Cortex of kidney (tissue), 1 donor: ENCODE measurements around the gene TMEM126B.
"Not testable (repeated sequence)": the region's sequence is repeated elsewhere in the genome, so short reads cannot be mapped to it uniquely, and the experiment has no call there.

Source experiments
- DNase-seq: peaks from one replicate; lab custom pipeline; 2025; lab: John Stamatoyannopoulos, UW

TMEM126B gene

DNA sequence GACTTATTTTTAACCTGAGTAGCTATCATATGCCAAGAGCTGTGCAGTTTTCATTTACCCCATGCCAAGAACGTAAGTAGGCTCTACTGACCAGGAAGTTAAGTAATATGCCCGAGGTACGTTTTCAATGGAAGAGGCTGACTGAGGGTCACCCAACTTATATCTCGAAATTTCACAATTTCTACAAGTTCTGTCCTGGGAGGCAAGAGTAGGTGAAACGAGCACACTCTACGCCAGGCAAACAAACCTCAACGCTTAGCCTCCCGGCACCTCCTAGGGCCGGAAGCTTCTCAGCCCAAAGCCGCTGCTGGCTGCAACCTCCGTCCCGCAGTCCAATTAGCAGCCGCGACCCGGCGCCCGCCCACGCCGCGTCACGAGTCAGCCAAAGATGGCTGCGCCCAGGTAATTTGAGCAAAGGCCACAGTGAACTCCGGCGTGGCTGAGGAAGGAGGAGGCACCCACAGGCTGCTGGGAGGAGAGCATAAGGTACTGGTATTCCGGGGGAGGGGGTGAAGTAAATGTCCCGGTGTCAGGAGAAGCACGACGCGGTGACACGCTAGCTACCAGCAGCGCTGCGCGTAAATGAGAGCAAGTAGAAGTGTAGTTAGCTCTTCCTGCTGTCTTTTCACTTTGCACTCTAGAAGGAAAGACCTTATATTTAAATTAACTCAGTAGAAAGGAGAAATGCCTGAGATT lies 19.4 kb downstream of the TMEM126B start, which contains the start of gene TMEM126A:
TMEM126A (plus strand) TSS at position 364 of the 696 bp plus-strand sequence. CDS start 2,289 bp downstream, outside the sequence.
- DNase-seq, result peak; percentile 23

DNA sequence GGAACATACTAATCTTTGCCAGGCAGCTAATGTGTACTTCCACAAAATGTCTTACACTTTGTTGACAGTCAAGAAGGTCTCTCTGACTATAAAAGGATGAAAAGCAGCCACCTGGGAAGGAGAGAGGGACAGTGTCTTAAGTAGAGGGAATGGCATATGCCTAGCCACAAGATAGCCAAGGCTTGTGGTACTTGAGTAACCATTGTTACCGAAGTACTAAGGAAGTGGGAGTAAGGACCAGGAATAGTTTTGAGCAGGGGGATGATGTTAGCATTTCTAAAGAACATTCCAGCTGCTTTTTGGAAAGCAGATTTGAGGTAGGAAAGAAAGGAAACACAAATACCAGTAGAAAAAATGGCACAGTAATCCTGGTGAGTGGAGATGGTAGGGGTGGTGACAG lies 22.7 kb downstream of the TMEM126B start:
- no peak for DNase-seq

DNA sequence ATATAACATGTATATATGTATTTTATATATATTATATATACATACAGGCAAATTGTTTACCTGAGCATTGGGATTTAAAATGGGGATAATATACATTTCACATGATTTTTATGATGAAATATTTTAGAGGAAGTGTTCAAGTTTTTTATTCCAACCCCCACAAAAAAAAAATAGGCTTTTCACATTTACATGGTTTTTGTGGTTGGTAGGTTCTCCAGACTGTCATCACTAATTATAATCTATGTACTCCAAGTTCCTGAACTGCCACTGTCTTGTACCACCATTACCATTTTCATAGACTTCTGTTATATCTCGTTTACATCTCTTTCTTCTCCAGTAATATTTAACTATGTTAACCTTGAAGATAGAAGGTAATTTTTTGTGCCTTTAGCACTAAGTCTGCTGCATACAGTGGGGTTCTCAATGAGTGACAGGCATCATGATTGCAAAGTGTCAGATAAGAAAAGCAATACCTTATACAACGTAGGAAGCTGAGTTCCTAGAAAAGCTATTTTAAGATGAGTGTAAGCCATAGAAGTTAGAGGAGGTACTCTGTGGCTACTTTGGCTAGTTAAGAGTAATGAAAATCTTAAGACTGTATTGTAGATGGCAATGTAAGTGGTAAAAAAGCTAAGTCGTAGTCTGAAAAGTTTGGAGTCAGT lies 24.5 kb downstream of the TMEM126B start:
- no peak for DNase-seq

DNA sequence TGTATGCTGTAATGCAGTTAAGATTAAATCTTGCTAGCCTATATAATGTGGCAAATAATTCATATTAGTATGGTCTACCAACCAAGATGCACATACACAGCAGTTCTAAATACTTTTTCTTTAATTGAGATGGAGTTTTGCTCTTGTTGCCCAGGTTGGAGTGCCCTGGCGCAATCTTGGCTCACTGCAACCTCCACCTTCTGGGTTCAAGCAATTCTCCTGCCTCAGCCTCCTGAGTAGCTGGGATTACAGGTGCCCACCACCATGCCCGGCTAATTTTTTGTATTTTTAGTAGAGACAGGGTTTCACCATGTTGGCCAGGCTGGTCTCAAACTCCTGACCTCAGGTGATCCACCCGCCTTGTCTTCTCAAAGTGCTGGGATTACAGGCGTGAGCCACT lies 25.9 kb downstream of the TMEM126B start:
- not testable (repeated sequence) for DNase-seq

DNA sequence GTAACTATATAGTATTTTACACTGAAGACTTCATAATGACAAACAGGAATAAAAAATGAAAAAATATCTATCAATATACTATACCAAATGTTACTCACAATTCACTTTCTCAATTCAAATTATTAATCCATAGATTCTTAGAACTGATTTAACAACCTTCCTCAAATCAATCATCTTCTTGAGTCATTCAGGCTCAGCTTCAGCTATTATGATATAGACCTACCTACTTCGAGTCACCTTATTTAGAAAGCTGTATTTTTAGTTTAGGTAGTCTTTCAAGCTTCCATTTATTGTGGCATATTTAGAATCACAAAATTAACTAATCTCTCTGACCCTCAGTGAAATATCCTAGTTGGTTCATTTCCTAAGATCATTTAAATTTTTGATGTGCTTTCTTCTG lies 28.4 kb downstream of the TMEM126B start:
- DNase-seq, result no peak

DNA sequence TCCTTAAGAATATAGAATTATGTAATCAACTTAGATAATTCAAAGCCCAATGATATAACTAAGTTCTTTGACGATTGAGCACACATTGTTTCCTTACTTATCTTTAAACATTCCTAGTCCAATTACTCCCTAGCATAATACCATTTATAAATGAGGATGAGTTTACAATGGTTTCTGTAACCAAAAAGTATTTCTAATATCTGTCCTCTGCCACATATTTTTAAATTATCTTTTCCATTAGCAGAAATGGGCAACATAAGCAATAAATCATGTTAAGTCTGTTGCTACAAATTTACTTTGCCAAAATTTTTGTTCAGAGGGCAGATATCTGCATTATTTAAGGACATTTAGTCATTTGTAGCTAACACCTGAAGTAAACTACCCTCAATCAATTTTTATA lies 29.8 kb downstream of the TMEM126B start:
- DNase-seq, result no peak

DNA sequence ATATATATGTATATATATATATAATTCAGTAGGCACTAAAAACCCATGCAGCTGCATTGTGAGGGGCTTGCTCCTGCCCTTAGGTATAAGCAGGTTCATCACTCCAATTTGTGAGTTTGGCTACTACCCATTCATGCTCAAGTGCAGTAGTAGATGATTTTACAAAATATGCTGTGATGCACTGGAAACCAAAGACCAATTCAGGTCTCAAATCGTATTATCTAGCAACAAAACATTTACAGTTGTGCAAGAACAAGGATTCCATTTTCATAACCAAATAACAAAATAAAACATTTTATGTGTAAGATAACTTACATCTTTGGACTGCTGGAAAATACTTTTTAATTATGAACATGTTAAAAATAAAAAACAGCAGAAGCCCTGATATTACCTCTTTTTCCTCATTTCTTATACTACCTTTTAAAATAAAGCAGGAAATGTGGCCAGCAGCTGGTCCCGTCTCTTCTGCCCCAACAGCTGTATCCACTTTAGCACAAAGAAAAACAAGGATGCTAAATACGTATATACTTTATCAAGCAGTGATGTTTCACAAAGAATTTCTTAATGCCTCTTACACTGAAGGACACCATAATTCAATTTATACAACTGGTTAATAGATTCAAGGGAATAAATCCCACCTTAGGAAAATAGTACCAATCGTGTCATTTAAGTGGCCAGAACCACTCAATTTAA lies 33.7 kb downstream of the TMEM126B start:
- no peak for DNase-seq

DNA sequence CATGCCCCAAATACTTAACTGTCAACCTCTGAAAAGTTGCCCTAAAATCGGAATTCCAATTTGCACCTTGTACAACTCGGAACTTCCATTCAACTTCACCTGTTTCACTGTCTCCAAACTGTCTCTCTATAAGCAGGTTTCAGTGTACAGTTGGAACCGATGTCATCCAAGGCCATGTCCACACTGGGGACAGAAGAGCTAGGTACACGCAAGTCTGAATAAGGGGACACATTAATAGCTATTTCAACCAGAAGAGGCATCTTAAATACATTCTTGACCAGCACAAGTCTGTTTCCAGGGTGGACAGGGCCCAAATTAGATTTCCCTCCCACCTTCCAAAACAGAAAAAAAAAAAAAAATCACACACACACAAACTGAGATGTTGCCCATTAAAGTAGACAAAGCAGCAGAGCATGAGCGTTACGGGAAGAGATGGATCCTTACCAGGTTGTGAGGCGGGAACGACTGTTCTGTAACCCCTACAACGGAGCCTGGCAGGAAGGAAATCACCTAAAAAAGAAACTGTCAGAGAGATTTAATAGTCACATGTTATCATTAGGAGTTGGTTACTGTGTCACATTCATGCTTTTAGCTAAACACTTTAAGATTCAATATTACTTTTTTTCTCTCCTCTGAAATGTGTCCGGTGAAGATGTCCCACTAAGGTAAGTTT lies 34.8 kb downstream of the TMEM126B start:
- no peak for DNase-seq

DNA sequence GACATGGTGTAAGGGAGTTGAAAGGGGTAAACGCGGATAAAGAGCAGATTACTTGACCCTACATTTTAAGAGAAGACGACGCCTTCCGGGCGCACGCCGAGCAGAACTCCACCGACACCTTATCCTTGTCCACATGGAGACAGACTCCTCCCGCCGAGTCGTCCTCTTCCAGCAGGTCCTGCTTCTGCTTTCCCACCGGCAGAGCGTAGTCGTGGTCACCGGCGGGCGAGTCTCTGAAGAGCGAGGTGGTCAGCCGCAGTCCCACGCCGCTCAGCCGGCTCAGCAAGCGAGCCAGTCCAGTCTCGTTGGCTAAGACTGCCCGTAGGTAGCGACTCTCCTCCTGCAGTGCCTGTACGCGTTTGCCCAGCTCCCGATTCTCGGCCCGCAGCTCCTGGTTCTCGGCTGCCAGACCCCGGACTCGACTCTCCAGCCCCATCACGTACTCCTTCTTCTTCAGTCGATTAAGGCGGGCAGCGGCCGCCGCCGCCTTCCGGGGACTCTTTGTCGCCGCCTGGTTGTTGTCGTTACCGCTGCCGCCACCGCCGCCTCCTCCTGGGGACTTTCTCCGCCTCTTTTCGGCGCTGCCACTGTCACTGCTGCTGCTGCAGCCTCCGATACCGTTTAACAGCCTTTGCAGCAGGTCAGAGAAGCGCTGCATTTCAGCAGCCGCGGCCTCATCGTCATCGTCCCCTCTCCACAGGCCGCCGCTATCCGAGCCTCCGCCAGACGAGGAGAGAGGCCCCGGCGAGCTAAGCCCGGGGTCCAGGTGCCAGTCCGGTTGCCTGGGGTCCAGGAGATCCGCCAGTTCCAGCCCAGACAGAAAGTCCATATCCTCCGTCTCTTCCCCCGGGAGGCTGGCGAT lies 35.6 kb downstream of the TMEM126B start:
- DNase-seq, result no peak

DNA sequence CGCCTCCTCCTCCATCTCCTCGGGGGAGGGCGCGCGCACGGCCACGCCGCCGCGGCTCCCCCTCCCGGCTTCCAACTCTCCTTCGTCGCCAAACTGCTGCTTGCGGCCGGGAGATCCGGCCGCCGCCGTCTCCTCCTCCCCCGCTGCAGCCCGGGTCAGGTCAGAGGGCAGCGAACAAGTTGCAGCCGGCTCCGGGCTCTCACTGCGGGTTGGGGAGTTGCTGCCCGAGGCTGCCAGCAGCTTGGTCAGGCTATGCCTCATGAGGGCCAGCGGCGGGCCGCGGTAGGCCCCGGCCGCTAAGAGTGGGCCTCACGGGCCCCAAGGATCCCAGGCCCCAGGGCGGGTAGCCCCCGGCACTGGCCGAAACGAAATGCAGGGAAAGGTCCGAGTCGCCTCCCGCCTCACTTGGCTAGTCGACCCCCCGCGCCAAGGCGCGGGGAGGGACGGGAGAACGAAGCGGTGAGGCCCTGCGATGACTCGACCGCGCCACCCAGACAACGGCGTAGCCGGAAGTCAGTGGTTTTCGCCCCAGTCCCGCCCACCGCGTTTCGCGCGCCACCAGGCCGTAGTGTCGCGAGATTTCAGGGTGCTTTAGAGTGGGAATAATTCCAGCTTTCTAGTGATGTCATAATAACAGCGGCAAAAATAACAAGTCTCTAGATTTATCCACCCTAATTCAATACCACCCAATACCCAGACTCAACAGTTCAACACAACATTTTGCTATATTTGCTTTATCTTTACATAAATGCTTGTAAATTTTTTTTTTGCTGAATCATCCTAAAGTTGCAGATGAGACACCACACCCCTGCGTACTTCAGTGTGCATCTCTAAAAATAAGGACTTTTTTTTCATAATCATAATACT lies 36.5 kb downstream of the TMEM126B start, which contains the start of gene CREBZF:
CREBZF (minus strand) TSS at position 515 of the 867 bp plus-strand sequence; CDS start at position 261, 254 bp downstream.
- DNase-seq, result peak; percentile 61

DNA sequence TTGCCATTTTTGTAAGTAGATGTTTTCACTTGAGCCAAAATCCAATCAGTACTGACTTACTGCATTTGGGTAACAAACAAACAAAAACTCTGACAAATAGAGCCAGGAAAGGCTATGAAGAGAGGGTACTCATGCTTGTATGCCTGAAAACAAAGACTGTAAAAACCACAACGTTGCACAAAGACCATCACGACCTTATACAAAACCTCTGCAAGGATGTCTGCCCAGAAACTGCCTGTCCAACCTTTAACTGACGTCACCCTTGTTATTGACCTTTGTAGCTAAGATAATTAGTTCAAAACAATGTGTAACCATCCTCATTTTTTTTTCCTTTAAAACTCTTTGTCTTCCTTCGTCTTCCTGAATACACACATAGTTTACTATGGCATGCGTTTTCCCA lies 37.3 kb downstream of the TMEM126B start:
- no peak for DNase-seq

DNA sequence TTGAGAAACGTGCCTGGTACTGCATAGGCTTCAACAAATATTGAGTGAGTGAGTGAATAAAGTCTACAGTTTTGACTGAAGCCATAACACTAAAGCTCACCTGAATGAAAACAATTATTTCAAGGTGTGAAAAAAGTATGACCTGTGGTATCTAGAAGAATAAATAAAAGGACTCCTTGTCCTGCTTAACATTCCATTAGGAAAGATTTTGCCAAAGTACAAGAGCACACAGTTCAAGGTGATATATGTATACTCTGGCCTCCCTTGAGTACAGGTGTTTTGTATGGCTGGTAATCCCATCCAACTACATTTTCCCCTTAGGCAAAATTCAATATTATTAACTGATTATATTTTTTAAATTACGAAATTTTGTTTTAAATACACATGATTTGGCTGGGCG lies 38.3 kb downstream of the TMEM126B start:
- no peak for DNase-seq

DNA sequence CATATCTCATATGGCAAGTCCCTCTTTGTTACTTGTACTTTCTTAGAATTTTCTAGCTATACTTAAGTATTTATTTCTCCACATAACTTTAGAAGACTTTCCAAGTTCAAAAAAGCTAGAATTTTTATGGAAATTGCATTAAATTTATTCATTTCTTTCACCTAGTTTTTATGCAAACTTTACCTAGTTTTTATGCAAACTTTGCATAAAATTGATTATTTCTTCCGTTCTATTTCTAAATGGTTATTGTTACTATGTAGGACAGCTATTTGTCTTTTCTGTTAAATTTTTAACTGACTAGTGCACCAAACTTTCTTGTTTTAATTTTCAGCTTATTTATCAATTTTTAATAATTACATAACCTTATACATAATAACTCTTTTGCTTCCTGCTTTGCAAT lies 39.8 kb downstream of the TMEM126B start:
- no peak for DNase-seq

DNA sequence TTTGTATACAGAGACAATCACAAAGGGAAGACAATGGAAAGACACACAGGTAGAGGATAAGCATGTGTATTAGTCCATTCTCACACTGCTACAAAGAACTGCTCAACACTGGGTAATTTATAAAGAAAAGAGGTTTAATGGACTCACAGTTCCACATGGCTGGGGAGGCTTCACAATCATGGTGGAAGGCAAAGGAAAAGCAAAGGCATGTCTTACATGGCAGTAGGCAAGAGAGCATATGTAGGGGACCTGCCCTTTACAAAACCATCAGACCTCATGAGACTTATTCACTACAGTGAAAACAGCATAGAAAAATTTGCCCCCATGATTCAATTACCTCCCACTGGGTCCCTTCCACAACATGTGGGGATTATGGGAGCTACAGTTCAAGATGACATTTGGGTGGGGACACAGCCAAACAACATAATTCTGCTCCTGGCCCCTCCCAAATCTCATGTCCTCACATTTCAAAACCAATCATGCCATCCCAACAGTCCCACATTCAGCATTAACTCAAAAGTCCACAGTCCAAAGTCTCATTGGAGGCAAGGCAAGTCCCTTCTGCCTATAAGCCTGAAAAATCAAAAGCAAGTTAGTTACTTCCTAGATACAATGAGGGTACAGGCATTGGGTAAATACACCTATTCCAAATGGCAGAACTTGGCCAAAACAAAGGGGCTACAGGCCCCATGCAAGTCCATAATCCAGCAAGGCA lies 42.7 kb downstream of the TMEM126B start:
- DNase-seq, result not testable (repeated sequence)

DNA sequence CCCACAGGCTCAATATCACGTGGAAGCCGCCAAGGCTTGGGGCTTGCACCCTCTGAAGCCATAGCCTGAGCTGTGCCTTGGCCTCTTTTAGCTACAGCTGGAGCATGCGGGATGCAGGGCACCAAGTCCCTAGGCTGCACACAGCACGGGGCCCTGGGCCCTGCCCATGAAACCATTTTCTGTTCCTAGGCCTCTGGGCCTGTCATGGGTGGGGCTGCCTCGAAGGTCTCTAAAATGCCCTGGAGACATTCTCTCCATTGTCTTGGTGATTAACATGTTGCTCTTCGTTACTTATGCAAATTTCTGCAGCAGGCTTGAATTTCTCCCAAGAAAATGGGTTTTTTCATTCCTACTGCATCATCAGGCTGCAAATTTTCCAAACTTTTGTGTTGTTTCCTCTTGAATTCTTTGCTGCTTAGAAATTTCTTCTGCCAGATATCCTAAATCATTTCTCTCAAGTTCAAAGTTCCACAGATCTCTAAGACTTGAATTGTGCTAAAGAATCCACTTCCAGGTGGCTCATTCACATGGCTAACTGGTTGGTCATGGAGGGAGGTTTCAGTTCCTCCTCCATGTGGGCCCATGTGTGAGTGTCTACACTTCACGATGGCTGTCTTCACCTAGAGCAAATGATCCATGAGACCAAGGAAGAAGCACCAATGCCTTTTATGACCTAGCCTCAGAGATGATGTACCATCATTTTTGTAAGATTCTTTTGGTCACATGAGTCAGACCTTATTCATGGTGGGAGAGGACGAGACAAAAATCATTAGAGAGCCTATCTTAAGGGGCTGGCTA lies 43.9 kb downstream of the TMEM126B start:
- no peak for DNase-seq

DNA sequence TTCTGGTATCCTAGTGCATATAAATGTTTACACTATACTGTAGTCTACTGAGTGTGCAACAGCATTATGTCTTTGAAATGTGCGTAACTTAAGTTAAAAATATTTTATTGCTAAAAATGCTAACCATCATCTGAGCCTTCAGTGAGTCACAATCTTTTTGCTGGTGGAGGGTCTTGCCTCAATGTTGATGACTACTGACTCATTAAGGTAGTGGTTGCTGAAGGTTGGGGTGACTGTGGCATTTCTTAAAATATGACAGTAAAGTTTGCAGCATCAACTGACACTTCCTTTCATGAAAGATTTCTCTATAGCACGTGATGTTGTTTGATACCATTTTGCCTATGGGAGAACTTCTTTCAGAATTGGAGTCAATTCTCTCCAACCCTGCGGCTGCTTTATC lies 45.0 kb downstream of the TMEM126B start:
- no peak for DNase-seq

DNA sequence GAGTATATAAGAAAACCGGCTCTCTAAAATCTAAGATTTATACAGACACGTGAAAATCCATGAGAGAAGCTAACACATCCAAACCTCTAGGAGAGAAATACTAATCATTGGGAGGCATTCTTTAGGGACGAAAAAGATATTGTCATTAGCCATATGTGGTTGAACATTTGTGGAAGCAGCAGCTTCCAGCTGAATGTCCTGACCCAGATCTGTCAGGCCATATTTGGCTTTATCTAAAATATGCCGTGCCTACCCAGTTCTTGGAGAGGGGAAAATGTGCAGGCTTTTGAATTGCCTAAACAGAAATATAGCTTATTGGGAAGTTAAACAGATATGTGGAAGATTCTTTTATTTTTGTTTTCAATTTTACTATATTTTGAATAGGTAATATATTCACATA lies 51.2 kb downstream of the TMEM126B start:
- no peak for DNase-seq

DNA sequence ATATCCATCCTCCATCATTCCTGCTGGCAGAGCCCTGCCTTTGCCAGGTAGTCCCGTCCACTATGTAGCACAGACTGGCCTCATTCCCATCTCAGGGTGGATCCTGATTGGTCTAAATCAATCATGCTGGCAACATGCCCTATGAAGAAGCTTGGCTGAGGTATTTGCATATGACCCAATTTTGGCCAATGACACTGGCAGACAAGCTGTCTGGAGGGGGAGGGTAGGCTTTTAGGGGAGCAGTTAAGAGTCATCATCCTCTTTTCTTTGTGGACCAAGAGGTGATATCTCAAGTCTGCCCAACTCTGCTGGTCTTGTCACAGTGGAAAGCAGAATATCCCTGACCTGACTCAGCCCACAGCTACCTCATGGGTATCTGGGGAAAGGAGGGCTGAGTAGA lies 52.5 kb downstream of the TMEM126B start:
- no peak for DNase-seq
